Ureter (tissue), 1 donor: ENCODE measurements around the gene PDSS1. TPM values are rescaled to one million over a fixed set of nuclear protein-coding genes. Genes with fewer than 3 reads are reported as not detected.
"Not testable (repeated sequence)": the region's sequence is repeated elsewhere in the genome, so short reads cannot be mapped to it uniquely, and the experiment has no call there.

ENCODE experiments used
- DNase-seq: peaks from one replicate; pipeline ENCODE4 v3.0.0-alpha.2; 2020; ENCODE audit warnings: low spot score
- total RNA-seq: library from RNA; stranded (reverse); gene quantifications from one replicate; pipeline ENCODE4 v1.2.4, GENCODE V29; 2023
- donor health status: DM: yes; HTN: yes; CAD: no.

PDSS1 gene
- total RNA-seq = 8.8 TPM

- DNase-seq = peak; percentile 79
Measured at GRCh38 chr10:26697163-26697921, at the start of gene PDSS1. PDSS1 (plus strand) TSS chr10:26697701; CDS start chr10:26697712, 11 bp downstream.

DNA sequence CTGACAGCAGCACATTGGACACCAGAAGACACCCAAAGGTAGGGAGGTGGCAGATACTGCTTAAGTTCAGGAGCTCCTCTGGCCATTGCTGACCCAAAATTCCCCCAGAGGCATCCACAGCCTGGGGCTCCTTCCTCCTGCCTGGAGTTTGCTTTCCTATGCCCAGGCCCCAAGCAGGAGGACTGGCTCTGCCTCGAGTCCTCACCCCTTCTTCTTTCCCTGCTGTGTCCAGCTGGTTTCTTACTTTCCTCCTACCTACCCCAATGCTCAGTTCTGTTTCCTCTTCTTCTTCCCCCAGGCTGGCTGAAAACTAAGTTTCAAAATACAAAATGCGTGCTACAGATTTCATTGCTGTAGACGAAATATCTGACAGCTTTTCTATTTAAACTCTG, 49.3 kb upstream of the PDSS1 start:
- DNase-seq = not testable (repeated sequence)

DNA sequence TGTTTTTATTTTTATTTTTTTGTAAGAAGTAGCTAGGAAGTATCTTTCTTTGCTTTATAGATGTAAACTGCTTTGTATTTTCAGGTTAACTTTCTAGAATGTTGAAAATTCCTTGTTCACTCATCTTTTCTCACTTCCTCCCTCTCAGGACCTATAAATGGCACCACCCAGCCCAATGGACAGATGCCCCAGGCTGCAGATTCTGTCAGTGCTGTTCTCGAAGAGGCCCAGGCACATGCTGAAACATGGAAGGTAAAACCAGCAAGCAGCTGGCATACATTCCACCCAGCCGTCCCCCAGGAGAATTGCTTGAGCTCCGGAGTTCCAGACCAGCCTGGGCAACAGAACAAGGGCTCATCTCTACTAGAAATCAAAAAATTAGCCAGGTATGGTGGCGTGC, 47.1 kb upstream of the PDSS1 start:
- no peak for DNase-seq

DNA sequence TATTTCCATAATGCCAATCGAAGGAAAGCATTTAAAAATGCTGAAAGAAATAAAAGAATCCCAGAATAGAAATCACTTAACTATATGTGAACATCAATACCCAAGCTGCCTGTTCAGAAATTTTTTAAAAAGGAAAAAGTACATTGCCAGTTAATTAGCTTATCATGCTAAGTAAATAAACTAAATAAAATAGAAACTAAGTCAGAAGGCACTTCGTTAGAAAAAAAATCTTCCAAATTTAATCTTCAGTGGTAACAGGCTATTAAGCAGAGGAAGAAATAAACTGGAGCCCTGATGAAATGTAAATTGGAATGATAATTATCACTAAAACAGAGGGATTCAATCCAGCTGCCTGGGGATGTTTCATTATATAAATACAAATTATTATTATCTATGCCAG, 46.0 kb upstream of the PDSS1 start:
- DNase-seq = not testable (repeated sequence)

- DNase-seq = no peak
Measured at GRCh38 chr10:26653004-26653403, 44.5 kb upstream of the PDSS1 start.

DNA sequence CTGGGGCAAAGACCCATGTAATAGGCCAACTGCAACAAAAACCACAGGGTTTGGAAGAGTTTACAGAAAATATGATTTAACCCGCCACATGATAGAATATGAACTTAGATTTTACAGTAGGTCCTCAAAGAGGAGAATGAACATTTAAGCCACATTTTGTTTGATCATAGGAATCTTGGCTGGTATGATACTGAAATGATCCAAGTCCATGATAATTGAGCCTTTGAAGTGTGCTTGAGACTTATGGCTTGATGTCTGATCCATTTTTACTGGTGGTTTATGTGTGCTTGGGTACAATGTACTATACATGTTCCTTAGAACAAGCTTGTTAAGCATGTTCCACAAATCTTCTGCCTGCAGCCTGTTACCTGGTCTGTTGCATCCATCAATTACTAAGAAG, 41.8 kb upstream of the PDSS1 start:
- DNase-seq = no peak

GRCh38 chr10:26662864-26663263, 34.6 kb upstream of the PDSS1 start:
- no peak for DNase-seq

DNA sequence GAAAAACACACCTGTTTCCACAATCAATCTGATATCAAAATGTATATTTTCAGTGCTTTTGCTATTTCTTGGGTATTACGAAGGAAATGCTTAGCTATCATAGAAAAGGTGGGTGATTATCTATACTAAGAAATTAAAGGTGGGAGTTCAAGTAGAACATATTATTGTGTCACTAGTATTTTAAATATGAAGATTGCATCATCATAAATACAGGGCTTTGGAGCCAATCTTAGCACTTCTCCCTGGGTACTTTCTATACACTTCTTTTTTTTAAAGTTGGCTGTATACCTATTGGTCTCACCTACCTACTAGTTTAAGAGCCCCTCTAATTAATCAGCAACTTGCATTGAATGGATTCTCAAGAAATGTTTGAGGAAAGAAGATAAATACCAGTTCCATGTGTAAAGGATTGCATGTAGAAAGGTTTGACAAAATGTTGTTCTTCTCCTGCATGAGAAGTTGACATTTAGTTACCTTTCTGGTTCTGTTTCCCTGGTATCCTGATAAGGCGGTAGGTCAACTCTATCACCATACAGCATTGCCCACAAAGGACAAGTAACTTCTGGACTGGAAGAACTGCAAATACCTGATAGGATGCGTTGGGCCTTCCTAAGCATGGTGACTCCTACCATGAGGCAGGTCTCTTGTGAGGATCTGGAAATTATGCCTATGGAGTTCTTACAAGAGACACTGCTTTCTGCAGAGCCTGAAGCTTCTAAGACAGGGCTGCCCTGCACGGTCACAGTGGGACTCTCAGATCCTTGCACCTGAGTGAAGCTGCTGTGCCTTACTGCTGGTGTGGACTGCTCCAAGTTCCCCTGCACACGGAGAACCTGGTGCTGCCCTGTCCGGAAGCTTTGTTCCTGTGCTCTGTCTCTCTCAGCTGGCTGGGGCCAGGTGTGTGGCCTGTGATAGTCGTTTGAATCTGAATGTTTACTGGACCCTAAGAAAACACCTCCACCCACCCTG, 32.1 kb upstream of the PDSS1 start:
- no peak for DNase-seq

GRCh38 chr10:26675873-26676257, 21.6 kb upstream of the PDSS1 start:
- DNase-seq = no peak

- no peak for DNase-seq
Measured at GRCh38 chr10:26679588-26679987, 17.9 kb upstream of the PDSS1 start.

DNA sequence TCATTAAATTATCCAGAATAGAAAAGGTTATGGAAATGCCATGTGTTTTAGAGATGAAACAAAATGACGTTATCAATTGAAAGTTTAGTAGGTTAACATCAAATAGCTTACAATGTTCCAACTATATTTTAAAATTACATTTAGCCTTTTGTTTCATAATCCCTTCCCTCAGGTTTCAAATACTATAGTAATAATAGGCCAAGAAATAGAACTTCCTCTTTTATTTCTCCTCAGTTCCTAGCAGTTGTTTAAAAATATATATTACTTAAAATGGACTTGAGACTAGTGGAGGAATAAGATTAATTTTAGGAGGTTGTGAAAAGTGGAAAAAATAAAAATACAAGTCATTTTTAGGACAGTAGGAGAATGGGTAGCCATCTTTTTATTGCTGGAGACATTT, 16.4 kb upstream of the PDSS1 start:
- no peak for DNase-seq

- DNase-seq = not testable (repeated sequence)
Measured at GRCh38 chr10:26681971-26682370, 15.5 kb upstream of the PDSS1 start.

DNA sequence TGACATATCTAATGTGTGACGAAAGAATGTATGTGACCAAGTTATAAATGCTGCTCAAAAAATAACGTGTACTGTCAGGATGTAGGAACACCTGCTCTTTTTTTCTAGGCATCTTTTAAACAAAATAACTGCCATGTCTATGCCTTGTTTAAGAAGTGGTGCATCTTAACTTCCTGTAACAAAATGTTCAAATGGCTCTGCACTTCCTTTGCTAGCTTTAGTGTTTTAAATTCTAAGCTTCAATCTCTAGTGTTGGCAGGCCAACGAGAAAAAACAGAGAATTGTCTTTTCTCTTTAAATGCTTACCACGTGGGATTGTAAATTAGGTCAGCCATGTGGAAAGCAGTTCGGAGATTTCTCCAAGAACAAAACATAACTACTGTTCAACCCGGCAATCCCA, 14.6 kb upstream of the PDSS1 start:
- no peak for DNase-seq

- DNase-seq = not testable (repeated sequence)
Measured at GRCh38 chr10:26684667-26685264, 12.7 kb upstream of the PDSS1 start.

GRCh38 chr10:26685441-26685840, 12.1 kb upstream of the PDSS1 start:
- DNase-seq = no peak

DNA sequence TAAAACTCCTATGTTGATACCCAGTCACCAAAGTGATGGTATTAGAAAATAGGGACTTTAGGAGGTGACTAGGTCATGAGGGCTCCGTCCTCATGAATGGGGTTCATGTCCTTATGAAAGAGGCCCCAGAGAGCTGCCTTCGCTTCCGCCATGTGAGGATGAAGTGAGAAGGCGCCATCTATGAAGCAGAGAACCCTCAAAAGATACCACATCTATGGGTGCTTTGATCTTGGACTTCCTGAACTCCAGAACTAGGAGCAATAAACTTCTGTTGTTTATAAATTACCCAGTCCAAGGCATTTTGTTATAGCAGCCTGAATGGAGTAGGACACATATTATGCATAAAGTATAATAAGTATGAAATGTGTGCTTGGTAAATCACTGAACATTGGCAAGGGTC, 8.1 kb upstream of the PDSS1 start:
- DNase-seq = no peak

- no peak for DNase-seq
Measured at GRCh38 chr10:26690731-26691475, 6.6 kb upstream of the PDSS1 start.

DNA sequence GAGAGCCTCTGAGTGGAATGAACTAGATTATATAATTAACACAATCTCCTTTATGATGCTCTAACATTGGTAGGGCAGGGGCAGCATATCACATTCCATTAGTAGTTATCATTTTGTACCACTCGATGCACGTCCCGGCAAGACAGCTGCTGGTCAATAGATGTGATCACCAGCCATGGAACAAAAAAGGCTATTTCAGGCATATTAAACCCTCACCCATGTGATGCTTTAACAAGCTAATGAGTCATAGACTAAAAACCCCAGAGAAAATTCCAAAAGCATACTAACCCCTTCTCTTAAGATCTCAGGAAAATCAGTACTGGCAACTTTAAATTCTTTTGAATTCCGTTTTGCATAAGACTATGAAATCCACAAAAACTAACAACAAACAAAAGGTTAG, 3.0 kb upstream of the PDSS1 start:
- DNase-seq = not testable (repeated sequence)

- no peak for DNase-seq
Measured at GRCh38 chr10:26696786-26697162, 727 bp upstream of the PDSS1 start.

- no peak for DNase-seq
Measured at GRCh38 chr10:26697922-26698608, 564 bp downstream of the PDSS1 start.

- no peak for DNase-seq
Measured at GRCh38 chr10:26698909-26699308, 1.4 kb downstream of the PDSS1 start.
